Stimulated activated CD4-positive, alpha-beta T cell treated with anti-CD3 and anti-CD28 coated beads, Interleukin-12 subunit alpha, Interleukin-12 subunit beta, amount 100 ng/mL, for 48 hours (primary cell): ENCODE results near the gene STX4.
A peak's percentile ranks its signal among the peaks of the same experiment; 100 is the strongest.
"Not testable (repeated sequence)": the region's sequence is repeated elsewhere in the genome, so short reads cannot be mapped to it uniquely, and the experiment has no call there.

Experiments
- DNase-seq, 3 donors: peaks; one replicate each; pipeline ENCODE4 v3.0.0-alpha.2; 2020; ENCODE audit warnings: low read depth in 2 of 3, low spot score in 1 of 3

The STX4 gene

GRCh38 chr16:30998852-30999761 is 34.3 kb upstream of the STX4 start:
- DNase-seq: no peak

GRCh38 chr16:31000671-31001382 is 32.5 kb upstream of the STX4 start:
- no peak for DNase-seq

GRCh38 chr16:31001507-31002249 is 31.7 kb upstream of the STX4 start:
- no peak for DNase-seq

GRCh38 chr16:31002250-31002700 is 31.1 kb upstream of the STX4 start:
- DNase-seq: no peak

GRCh38 chr16:31002862-31003341 is 30.5 kb upstream of the STX4 start:
- DNase-seq: no peak

GRCh38 chr16:31003744-31004143 is 29.6 kb upstream of the STX4 start:
- DNase-seq: no peak

- no peak for DNase-seq
These were observed 28.7 kb upstream of the STX4 start for GRCh38 chr16:31004658-31005057.

GRCh38 chr16:31005350-31006085 is 27.8 kb upstream of the STX4 start:
- no peak for DNase-seq

- no peak for DNase-seq
These were observed 27.3 kb upstream of the STX4 start for GRCh38 chr16:31006086-31006385.

- DNase-seq: no peak
These were observed 26.8 kb upstream of the STX4 start for GRCh38 chr16:31006589-31006988.

- DNase-seq: no peak
These were observed 25.7 kb upstream of the STX4 start for GRCh38 chr16:31007684-31008083.

GRCh38 chr16:31008149-31008548 is 25.2 kb upstream of the STX4 start:
- no peak for DNase-seq

- no peak for DNase-seq
These were observed 24.8 kb upstream of the STX4 start for GRCh38 chr16:31008551-31008950.

- DNase-seq: no peak
These were observed 24.2 kb upstream of the STX4 start for GRCh38 chr16:31009120-31009519.

GRCh38 chr16:31009894-31010584 is 23.3 kb upstream of the STX4 start:
- no peak for DNase-seq

GRCh38 chr16:31010585-31011325 is 22.6 kb upstream of the STX4 start, which contains the start of gene STX1B:
STX1B (minus strand) TSS chr16:31010638; CDS start chr16:31010396, 242 bp downstream.
- peak in 2 of 3 donors; percentile 20 to 28 for DNase-seq

GRCh38 chr16:31011815-31012214 is 21.5 kb upstream of the STX4 start:
- DNase-seq: not testable (repeated sequence)

GRCh38 chr16:31013292-31013691 is 20.1 kb upstream of the STX4 start:
- DNase-seq: not testable (repeated sequence)

- no peak for DNase-seq
These were observed 17.3 kb upstream of the STX4 start for GRCh38 chr16:31016018-31016417.
